ENCODE results near the gene SP2.

Gene SP2

DNA sequence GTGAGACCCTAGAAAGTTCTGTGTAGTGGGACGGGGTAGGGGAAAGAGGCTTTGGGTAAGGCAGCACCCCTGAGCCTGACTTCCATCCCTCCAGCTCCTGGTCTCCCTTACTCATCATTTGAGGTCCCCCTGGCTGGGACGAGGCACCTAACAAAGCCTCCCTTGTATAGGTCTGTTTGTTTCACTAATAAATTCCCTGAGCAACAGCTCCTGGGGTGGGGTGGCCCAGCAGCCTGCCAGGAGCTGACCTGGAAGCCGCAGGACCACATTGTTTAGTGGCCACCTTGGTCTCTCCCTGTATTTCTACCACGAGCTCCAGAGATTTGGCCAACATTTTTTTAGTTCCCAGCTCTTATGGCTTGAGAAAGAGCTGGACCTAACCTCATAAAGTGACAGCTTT, 54.4 kb downstream of the SP2 start:
- no CpG with 5 or more reads among the region's 4 CpGs for WGBS (ENCODE audit: extremely low coverage, insufficient coverage, insufficient read length)
- Histone ChIP-seq H3K9me3 (ENCODE audit: insufficient read depth, low read depth, low read length) (no peaks in the 10 kb centered on the region), H3K23ac (ENCODE audit: low read length) (no peak overlapping the region), H3K9ac (ENCODE audit: low read length) (no peak overlapping the region), H3K4ac (ENCODE audit: low read depth, low read length) (no peak overlapping the region), H2BK120ac (ENCODE audit: insufficient read depth, low read length, poor library complexity) (no peak overlapping the region), H3K18ac (ENCODE audit: low read length) (no peak overlapping the region), H3K79me2 (ENCODE audit: control insufficient read depth, insufficient read depth, low read length, poor library complexity) (no peaks in the 10 kb centered on the region), H4K12ac (ENCODE audit: low read depth, low read length) (no peak overlapping the region), H2AFZ (ENCODE audit: insufficient read depth, low read length, poor library complexity) (no peak overlapping the region), H2BK5ac (ENCODE audit: low read depth, low read length, poor library complexity) (no peak overlapping the region), H3K27ac (ENCODE audit: low read depth, low read length) (no peak overlapping the region), H3K4me1 (ENCODE audit: control insufficient read depth in 1 of 2, insufficient read depth in 2 of 2, low read length in 2 of 2) (peaks cover 0 to 2% of the 10 kb centered on the region in 2 experiments), H3K4me2 (ENCODE audit: low read length) (no peak overlapping the region), H3K27me3 (ENCODE audit: insufficient read depth, low read length) (no peaks in the 10 kb centered on the region), H2BK12ac (ENCODE audit: low read length) (no peak overlapping the region), H3K79me1 (ENCODE audit: low read length) (no peaks in the 10 kb centered on the region), H4K91ac (ENCODE audit: low read depth, low read length) (no peak overlapping the region), H4K8ac (ENCODE audit: low read depth, low read length) (no peak overlapping the region), H3K4me3 (ENCODE audit: low read depth, low read length) (no peak overlapping the region), H2AK5ac (ENCODE audit: low read length) (no peak overlapping the region), H3K36me3 (ENCODE audit: control insufficient read depth in 1 of 2, insufficient read depth in 2 of 2, low read length in 2 of 2) (no peaks in the 10 kb centered on the region), H3K14ac (ENCODE audit: low read length) (no peak overlapping the region)
- no peak for DNase-seq

DNA sequence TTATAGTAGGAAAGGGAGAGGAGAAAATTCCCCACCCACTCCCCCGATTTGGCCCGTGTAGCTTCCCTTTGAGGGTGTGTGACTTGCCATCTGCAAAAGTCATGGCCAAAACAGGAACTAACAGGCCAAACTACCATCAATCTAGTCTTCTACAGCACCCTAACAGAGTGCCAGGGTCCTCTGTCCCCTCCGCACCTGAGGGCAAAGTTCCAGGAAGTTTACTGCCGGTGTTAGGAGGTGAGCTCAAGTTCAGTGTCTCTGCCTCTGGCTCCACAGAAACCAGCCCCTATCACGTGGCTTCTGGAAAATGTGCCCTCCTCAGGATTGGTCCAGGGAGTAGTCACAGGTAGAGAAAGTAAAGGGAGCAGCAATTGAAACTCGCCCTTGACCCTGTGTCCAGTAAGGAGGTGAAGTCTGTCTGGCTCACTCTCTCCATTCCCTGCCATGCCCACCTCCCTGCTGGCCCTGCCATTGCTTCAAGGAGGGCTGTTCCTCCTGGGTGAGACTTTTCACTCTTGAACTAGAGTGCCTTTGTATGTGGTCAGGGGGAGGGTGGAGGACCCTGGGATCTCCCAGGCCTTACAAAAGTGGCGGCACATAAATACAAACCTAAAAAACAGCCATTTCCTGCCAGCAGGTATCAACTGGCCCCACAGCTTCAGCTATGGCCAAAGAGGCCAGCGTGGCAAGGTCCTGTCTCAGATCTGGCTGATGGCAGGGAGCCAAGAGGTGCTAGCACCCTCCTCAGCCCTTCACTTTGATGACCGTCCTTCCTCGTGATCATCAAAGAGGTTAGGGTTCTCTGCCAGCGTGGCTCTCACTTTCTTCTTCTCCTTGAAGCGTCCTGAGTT, 56.4 kb downstream of the SP2 start:
- no peak overlapping the region for H3K23ac ChIP-seq (ENCODE audit: low read length)
- no peaks in the 10 kb centered on the region for H3K79me1 ChIP-seq (ENCODE audit: low read length)
- no peak overlapping the region for H2AFZ ChIP-seq (ENCODE audit: insufficient read depth, low read length, poor library complexity)
- H3K27ac ChIP-seq (ENCODE audit: low read depth, low read length) = no peak overlapping the region
- H3K79me2 ChIP-seq (ENCODE audit: control insufficient read depth, insufficient read depth, low read length, poor library complexity) = no peaks in the 10 kb centered on the region
- no peaks in the 10 kb centered on the region for H3K27me3 ChIP-seq (ENCODE audit: insufficient read depth, low read length)
- H2BK12ac ChIP-seq (ENCODE audit: low read length) = no peak overlapping the region
- no peaks in the 10 kb centered on the region for H3K36me3 ChIP-seq (ENCODE audit: control insufficient read depth in 1 of 2, insufficient read depth in 2 of 2, low read length in 2 of 2)
- H3K4me1 ChIP-seq (ENCODE audit: control insufficient read depth in 1 of 2, insufficient read depth in 2 of 2, low read length in 2 of 2) = peaks cover 5 to 9% of the 10 kb centered on the region in 2 experiments
- H4K12ac ChIP-seq (ENCODE audit: low read depth, low read length) = no peak overlapping the region
- no CpG with 5 or more reads among the region's 12 CpGs for WGBS (ENCODE audit: extremely low coverage, insufficient coverage, insufficient read length)
- DNase-seq = no peak
- H3K9me3 ChIP-seq (ENCODE audit: insufficient read depth, low read depth, low read length) = no peaks in the 10 kb centered on the region
- no peak overlapping the region for H2AK5ac ChIP-seq (ENCODE audit: low read length)
- no peak overlapping the region for H4K91ac ChIP-seq (ENCODE audit: low read depth, low read length)
- no peak overlapping the region for H2BK120ac ChIP-seq (ENCODE audit: insufficient read depth, low read length, poor library complexity)
- H2BK5ac ChIP-seq (ENCODE audit: low read depth, low read length, poor library complexity) = no peak overlapping the region
- no peak overlapping the region for H4K8ac ChIP-seq (ENCODE audit: low read depth, low read length)
- no peak overlapping the region for H3K18ac ChIP-seq (ENCODE audit: low read length)
- H3K4ac ChIP-seq (ENCODE audit: low read depth, low read length) = no peak overlapping the region
- no peak overlapping the region for H3K9ac ChIP-seq (ENCODE audit: low read length)
- no peak overlapping the region for H3K4me3 ChIP-seq (ENCODE audit: low read depth, low read length)
- no peak overlapping the region for H3K4me2 ChIP-seq (ENCODE audit: low read length)
- H3K14ac ChIP-seq (ENCODE audit: low read length) = no peak overlapping the region

DNA sequence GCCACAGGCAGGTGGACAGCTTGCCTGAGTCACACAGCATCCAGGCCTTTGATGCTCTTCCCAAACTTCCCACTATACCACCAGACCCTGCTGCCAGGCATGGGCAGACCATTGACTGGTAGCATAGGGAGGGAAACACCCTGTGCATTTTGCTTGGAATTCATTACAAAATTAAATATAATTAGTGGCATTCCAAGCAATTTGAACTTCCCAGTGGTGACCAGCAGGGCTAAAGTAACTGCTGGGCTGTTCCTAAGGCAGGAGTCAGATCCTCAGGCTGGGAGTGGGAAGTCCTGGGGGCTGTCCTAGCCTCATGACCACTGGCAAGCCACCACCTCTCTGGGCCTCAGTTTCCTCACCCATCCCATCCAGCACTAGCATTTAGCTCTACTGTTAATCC, 57.9 kb downstream of the SP2 start:
- Histone ChIP-seq H3K79me1 (ENCODE audit: low read length) (no peaks in the 10 kb centered on the region), H3K4me2 (ENCODE audit: low read length) (no peak overlapping the region), H3K18ac (ENCODE audit: low read length) (no peak overlapping the region), H3K4me3 (ENCODE audit: low read depth, low read length) (no peak overlapping the region), H3K14ac (ENCODE audit: low read length) (no peak overlapping the region), H2BK5ac (ENCODE audit: low read depth, low read length, poor library complexity) (no peak overlapping the region), H2BK12ac (ENCODE audit: low read length) (no peak overlapping the region), H3K27ac (ENCODE audit: low read depth, low read length) (no peak overlapping the region), H2BK120ac (ENCODE audit: insufficient read depth, low read length, poor library complexity) (no peak overlapping the region), H3K23ac (ENCODE audit: low read length) (no peak overlapping the region), H4K91ac (ENCODE audit: low read depth, low read length) (no peak overlapping the region), H3K4ac (ENCODE audit: low read depth, low read length) (no peak overlapping the region), H3K79me2 (ENCODE audit: control insufficient read depth, insufficient read depth, low read length, poor library complexity) (no peaks in the 10 kb centered on the region), H4K8ac (ENCODE audit: low read depth, low read length) (no peak overlapping the region), H3K4me1 (ENCODE audit: control insufficient read depth in 1 of 2, insufficient read depth in 2 of 2, low read length in 2 of 2) (peaks cover 15 to 17% of the 10 kb centered on the region in 2 experiments), H4K12ac (ENCODE audit: low read depth, low read length) (no peak overlapping the region), H3K36me3 (ENCODE audit: control insufficient read depth in 1 of 2, insufficient read depth in 2 of 2, low read length in 2 of 2) (no peaks in the 10 kb centered on the region), H3K27me3 (ENCODE audit: insufficient read depth, low read length) (no peaks in the 10 kb centered on the region), H3K9ac (ENCODE audit: low read length) (no peak overlapping the region), H3K9me3 (ENCODE audit: insufficient read depth, low read depth, low read length) (no peaks in the 10 kb centered on the region), H2AFZ (ENCODE audit: insufficient read depth, low read length, poor library complexity) (no peak overlapping the region), H2AK5ac (ENCODE audit: low read length) (no peak overlapping the region)
- no peak for DNase-seq

DNA sequence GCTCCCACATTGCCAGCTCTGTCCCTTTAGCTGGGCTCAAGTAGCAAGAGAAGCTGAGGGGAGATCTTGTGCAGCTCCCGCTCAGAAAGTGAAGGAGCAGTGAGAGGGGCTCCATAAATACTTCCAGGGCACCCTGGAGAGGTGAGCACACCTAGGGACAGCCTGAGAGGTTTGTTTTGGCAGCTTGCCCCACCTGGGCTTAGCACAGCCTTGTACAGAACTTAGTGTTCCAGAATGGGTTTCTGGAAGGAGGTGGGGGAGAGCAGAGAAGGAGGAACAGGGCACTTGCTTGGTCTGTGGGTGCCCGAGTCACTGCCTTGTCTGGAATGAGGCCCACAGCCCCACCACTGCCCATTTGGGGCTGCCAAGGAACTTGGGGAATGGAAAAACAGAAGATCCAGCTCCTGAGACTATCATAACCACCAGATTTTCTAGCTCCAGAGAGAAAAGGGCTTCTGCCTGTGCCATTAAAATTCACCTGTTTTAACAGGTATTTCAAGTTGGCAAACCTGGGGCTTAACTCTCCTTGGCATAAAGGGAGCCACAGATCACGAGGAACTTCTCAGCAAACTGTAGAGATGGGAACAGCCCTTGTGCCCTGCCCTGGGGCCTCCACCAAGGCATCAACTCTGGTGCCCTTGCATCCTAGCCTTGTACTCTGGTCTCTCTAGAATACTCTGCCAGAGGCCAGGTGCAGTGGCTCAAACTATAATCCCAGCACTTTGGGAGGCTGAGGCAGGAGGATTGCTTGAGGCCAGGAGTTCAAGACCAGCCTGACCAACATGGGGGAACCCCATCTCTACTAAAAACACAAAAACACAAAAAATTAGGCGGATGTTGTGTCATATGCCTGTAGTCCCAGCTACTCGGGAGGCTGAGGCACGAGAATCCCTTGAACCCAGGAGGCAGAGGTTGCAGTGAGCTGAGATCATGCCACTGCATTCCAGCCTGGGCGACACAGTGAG, 59.7 kb downstream of the SP2 start:
- no peak overlapping the region for H3K23ac ChIP-seq (ENCODE audit: low read length)
- H4K91ac ChIP-seq (ENCODE audit: low read depth, low read length) = no peak overlapping the region
- H4K12ac ChIP-seq (ENCODE audit: low read depth, low read length) = no peak overlapping the region
- H2AK5ac ChIP-seq (ENCODE audit: low read length) = no peak overlapping the region
- no peak overlapping the region for H2BK12ac ChIP-seq (ENCODE audit: low read length)
- no peak overlapping the region for H3K18ac ChIP-seq (ENCODE audit: low read length)
- H3K4ac ChIP-seq (ENCODE audit: low read depth, low read length) = no peak overlapping the region
- no peaks in the 10 kb centered on the region for H3K79me2 ChIP-seq (ENCODE audit: control insufficient read depth, insufficient read depth, low read length, poor library complexity)
- H4K8ac ChIP-seq (ENCODE audit: low read depth, low read length) = no peak overlapping the region
- no peak overlapping the region for H3K4me3 ChIP-seq (ENCODE audit: low read depth, low read length)
- H2BK120ac ChIP-seq (ENCODE audit: insufficient read depth, low read length, poor library complexity) = no peak overlapping the region
- H3K9me3 ChIP-seq (ENCODE audit: insufficient read depth, low read depth, low read length) = no peaks in the 10 kb centered on the region
- H3K27ac ChIP-seq (ENCODE audit: low read depth, low read length) = no peak overlapping the region
- no peak for DNase-seq
- H2BK5ac ChIP-seq (ENCODE audit: low read depth, low read length, poor library complexity) = no peak overlapping the region
- no peak overlapping the region for H3K14ac ChIP-seq (ENCODE audit: low read length)
- H3K9ac ChIP-seq (ENCODE audit: low read length) = no peak overlapping the region
- peaks cover 14 to 17% of the 10 kb centered on the region in 2 experiments for H3K4me1 ChIP-seq (ENCODE audit: control insufficient read depth in 1 of 2, insufficient read depth in 2 of 2, low read length in 2 of 2)
- no CpG with 5 or more reads among the region's 7 CpGs for WGBS (ENCODE audit: extremely low coverage, insufficient coverage, insufficient read length)
- H3K27me3 ChIP-seq (ENCODE audit: insufficient read depth, low read length) = no peaks in the 10 kb centered on the region
- H3K79me1 ChIP-seq (ENCODE audit: low read length) = no peaks in the 10 kb centered on the region
- H2AFZ ChIP-seq (ENCODE audit: insufficient read depth, low read length, poor library complexity) = no peak overlapping the region
- H3K36me3 ChIP-seq (ENCODE audit: control insufficient read depth in 1 of 2, insufficient read depth in 2 of 2, low read length in 2 of 2) = no peaks in the 10 kb centered on the region
- H3K4me2 ChIP-seq (ENCODE audit: low read length) = no peak overlapping the region

All from trophoblast cell (in vitro differentiated cells and primary cell).